Cardiac muscle cell (in vitro differentiated cells and primary cell): ENCODE data around the gene DLG5. TPM values are rescaled to one million over a fixed set of nuclear protein-coding genes. Genes with fewer than 3 reads are reported as not detected.

ENCODE experiments used
- DNase-seq, 2 donors: peaks; one replicate each; pipeline versions ENCODE4 v3.0.0 to v3.0.0-alpha.2; 2010 to 2017; ENCODE audit warnings: low read depth in 1 of 2, low spot score in 1 of 2
- H3K27ac ChIP-seq: fragments of 200-600 bp; sonication (generic); 2 replicates; pipeline ENCODE4 v1.5.1; 2016
- H3K27me3 ChIP-seq: fragments of 200-600 bp; sonication (generic); 2 replicates; pipeline ENCODE4 v1.6.0; 2016; ENCODE audit warnings: control low read depth
- H3K36me3 ChIP-seq: fragments of 200-600 bp; sonication (generic); 2 replicates; pipeline ENCODE4 v1.5.1; 2016; ENCODE audit warnings: control low read depth
- H3K4me1 ChIP-seq: fragments of 200-600 bp; sonication (generic); 2 replicates; pipeline ENCODE4 v1.8.1; 2017; ENCODE audit warnings: low read depth, mild to moderate bottlenecking, mixed run types
- H3K4me3 ChIP-seq: fragments of 200-600 bp; sonication (generic); 2 replicates; pipeline ENCODE4 v1.5.1; 2016; ENCODE audit warnings: mild to moderate bottlenecking
- H3K9me3 ChIP-seq: fragments of 200-600 bp; sonication (generic); 2 replicates; pipeline ENCODE4 v1.5.1; 2017; ENCODE audit warnings: low read depth, mild to moderate bottlenecking, control low read depth
- CTCF ChIP-seq: IDR thresholded peaks from 2 replicates; pipeline ENCODE4 v1.5.1; 2012; ENCODE audit warnings: low read depth, mild to moderate bottlenecking, low read length
- polyA plus RNA-seq: library from polyadenylated mRNA; unstranded; fragments of >200 nt; fragmentation: Nextera tagmentation; extraction: Ambion mirVana; gene quantifications from 2 replicates; pipeline ENCODE4 v1.2.1, GENCODE V29; 2016
- total RNA-seq: library from RNA; depleted of rRNA; stranded (reverse); fragments of >200 nt; gene quantifications from 2 replicates; pipeline ENCODE4 v1.2.3, GENCODE V29; 2016

The DLG5 gene
- total and polyA plus RNA-seq, 2 experiments from 2014 or later = 20.3 to 64.4 TPM

- no peak overlapping the region for H3K27ac ChIP-seq
- no peaks in the 10 kb centered on the region for H3K27me3 ChIP-seq
- H3K4me1 ChIP-seq = peaks cover 4% of the 10 kb centered on the region
- H3K4me3 ChIP-seq = no peak overlapping the region
- no peak for DNase-seq
- peaks cover 9% of the 10 kb centered on the region for H3K36me3 ChIP-seq
- H3K9me3 ChIP-seq = no peaks in the 10 kb centered on the region
- TF ChIP-seq CTCF = no peak
Observed at GRCh38 chr10:77854115-77854514, 72.4 kb downstream of the DLG5 start.

GRCh38 chr10:77853256-77853655 lies 73.3 kb downstream of the DLG5 start:
- no peak for TF ChIP-seq CTCF
- peaks cover 9% of the 10 kb centered on the region for H3K36me3 ChIP-seq
- no peak for DNase-seq
- H3K27ac ChIP-seq = no peak overlapping the region
- H3K4me1 ChIP-seq = peaks cover 12% of the 10 kb centered on the region
- no peaks in the 10 kb centered on the region for H3K9me3 ChIP-seq
- H3K27me3 ChIP-seq = no peaks in the 10 kb centered on the region
- H3K4me3 ChIP-seq = no peak overlapping the region

GRCh38 chr10:77850620-77851231 lies 75.8 kb downstream of the DLG5 start:
- no peak for TF ChIP-seq CTCF
- DNase-seq = no peak
- H3K4me1 ChIP-seq = peaks cover 13% of the 10 kb centered on the region
- H3K27me3 ChIP-seq = no peaks in the 10 kb centered on the region
- H3K27ac ChIP-seq = no peak overlapping the region
- peaks cover 9% of the 10 kb centered on the region for H3K36me3 ChIP-seq
- no peaks in the 10 kb centered on the region for H3K9me3 ChIP-seq
- H3K4me3 ChIP-seq = no peak overlapping the region

- Histone ChIP-seq H3K27me3 (no peaks in the 10 kb centered on the region), H3K4me1 (peaks cover 17% of the 10 kb centered on the region), H3K9me3 (no peaks in the 10 kb centered on the region), H3K4me3 (no peak overlapping the region), H3K27ac (peak overlapping the region; percentile 82), H3K36me3 (peaks cover 9% of the 10 kb centered on the region)
- peak; percentile 14 to 35 for DNase-seq
- TF ChIP-seq CTCF = no peak
Observed at GRCh38 chr10:77849039-77849664, 77.4 kb downstream of the DLG5 start.

- H3K9me3 ChIP-seq = no peaks in the 10 kb centered on the region
- no peaks in the 10 kb centered on the region for H3K27me3 ChIP-seq
- peak overlapping the region; percentile 31 for H3K27ac ChIP-seq
- H3K4me1 ChIP-seq = peaks cover 17% of the 10 kb centered on the region
- peak; percentile 73 to 80 for DNase-seq
- no peak overlapping the region for H3K4me3 ChIP-seq
- peak; percentile 95 for TF ChIP-seq CTCF
- no peaks in the 10 kb centered on the region for H3K36me3 ChIP-seq
Observed at GRCh38 chr10:77846718-77847311, 79.7 kb downstream of the DLG5 start.
